ENCODE measurements around the gene SLC23A2.
"Not testable (repeated sequence)": the region's sequence is repeated elsewhere in the genome, so short reads cannot be mapped to it uniquely, and the experiment has no call there.

The SLC23A2 gene

DNA sequence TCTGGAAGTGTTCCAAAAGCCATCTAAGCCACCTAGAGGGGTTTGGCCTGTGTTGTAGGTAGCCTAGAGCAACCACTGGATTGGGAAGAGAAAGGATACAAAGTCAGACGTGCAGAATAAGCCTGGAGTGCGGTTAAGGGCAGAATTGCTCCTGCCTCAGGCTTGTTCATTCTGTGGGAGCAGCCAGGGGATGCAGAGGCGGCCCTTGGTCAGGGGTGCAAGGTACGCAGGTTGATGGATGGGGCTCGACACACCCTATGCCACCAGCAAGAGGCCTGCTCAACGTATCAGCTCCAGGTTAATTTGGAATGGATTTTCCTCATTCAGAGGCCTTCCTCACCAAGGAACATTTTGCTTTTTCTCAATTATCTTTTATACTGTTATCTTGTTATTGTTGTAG is 129.8 kb downstream of the SLC23A2 start:
- DNase-seq, result no peak

DNA sequence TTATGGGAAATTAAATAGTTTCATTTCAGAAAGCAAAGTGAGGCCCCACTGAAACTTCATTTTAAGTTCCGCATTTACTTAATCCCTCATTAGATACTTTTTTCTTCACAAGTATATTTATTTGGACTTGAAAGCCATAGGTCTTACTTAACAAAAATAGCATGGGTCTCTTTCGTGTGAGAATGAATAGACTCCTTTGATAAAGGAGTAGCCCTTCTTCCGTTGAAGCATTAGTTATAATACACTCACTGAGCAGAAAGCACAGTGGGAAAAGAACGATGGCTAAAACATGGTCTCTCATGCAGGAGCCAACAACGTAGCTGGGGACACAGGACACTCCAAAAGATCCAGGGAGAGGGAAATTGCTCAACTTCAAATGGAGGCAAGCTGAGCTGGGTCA is 130.4 kb downstream of the SLC23A2 start:
- DNase-seq, result no peak

DNA sequence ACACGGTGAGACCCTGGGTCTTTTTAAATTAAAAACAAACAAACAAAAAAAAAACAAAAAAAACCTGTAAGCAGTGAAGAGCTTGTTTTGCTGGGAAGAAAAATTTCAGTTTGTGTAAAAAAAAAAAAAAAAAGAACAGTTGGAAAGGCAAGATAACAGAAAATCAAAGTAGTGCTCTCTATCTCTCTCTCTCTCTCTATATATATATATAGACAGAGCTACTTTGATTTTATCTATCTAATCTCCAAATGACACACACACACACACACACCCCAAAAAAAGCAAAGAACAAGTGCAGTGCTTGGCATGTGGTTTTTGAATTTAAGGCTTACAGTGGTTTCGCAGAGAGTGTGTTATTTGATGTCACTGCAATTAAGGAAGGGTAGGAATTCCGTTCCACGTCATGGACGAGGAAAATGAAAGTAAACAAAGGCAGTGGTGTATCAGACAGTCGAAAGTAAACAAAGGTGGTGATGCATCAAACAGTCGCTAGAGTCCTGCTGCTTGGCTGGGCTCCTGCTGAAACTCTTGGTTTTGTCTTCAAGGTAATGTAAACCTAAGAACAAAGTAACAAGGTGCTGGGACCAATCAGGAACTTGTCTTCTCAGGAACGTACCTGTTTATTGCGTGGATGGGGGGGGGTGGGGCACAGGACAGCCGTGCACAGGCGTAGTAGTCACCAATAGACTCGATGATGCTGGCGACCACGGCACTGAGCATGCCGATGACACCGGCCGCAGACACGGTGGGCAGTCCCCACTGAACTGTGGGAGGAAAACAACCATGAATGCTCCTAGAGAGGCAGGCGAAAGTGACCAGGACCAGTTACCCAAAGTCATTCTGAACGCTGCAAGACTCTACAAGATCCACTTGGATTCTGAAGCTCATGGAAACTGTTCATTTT is 131.8 kb downstream of the SLC23A2 start:
- peak; percentile 26 for DNase-seq

DNA sequence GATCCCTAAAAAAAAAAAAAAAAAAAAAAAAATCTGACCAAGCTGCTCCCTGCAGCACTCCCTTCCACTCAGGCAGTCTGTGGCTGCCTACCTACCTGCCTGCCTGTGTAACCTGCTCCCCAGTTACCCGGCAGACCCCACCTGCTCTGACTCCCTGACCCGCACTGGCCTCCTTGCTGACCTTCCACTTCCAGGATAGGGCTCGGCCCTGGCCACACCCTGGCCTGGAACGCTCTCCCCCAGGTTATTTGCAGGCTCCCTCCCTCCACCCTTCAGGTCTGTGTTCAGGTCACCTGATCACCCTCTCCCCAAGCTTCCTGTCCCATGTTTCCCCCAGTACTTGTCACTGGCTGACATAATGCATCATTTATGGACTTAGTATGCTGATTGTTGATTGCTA is 134.3 kb downstream of the SLC23A2 start:
- DNase-seq, result no peak

DNA sequence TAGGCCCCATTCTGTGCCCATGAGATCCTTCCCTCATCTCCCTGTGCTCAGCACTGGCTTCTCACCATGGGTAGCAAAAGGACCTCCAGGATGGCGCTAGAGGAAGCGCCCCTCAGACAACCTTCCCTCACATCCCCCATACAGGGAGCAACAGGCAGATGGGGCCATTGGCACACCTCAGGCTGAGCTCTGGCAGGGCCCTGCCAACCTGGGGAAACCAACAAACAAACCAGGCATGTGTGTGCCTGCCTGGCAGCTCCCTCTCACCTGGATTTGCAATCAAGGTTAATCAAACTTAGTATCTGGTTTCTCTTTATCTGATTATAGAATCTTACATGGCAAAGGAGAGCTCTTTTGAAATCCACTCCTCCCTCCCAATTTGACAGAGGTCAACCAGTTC is 134.9 kb downstream of the SLC23A2 start:
- no peak for DNase-seq

DNA sequence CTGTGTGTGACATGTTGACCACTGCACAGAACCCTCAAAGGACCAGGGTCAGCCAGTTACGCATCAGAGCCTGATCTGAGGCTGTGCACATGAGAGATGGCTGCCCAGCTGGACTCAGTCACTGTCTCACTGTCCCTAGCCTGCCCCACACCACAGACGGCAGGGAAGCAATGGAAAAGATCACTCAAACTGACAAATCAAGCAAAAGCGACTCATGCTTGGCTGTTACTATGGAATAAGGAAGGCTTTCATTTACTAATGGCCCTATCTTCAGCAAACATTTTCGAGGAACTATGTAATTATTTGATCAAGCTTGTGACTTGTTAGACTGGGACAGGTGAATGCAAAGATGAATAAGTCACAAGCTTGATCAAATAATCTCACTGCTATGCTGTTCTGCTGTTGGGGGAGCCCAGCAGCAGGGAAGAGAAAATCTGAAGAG is 137.0 kb downstream of the SLC23A2 start:
- DNase-seq, result peak; percentile 19

DNA sequence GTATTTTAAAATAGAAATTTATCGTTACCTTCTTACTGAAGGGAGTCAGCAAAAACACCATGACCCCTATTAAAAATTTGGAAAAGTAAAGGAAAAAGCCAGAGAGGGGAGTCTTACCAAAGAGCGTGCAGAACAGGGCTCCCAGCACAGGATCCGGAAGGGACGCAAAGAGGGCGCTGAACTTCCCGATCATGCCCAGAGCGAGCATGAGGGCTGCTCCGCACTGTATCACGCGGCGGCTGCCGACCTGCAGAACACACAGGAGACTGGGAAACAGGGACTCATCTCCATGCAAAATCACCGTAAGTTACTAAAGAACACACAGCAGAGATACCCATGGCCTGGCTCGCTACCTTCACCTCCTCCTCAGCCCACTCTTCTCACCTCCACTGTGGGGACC is 138.6 kb downstream of the SLC23A2 start:
- DNase-seq, result no peak

DNA sequence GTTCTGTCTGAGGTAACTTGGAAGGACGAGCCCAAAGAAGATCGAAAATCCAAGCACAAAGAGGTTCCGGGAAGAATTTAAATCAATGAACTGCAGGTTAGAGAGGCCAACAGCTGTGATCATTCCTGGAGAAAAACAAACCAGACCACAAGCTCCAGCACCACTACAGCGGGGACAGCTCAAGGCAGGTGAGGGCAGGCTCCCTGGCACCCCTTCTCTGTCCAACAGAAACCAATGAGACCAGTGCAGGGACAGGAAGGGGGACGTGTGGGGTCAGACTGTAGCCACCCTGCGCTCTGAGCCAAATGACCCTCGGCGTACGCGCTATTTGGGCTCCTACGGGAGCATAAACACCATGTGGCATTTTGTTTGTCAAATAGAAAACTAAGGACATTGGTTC is 139.3 kb downstream of the SLC23A2 start:
- no peak for DNase-seq

DNA sequence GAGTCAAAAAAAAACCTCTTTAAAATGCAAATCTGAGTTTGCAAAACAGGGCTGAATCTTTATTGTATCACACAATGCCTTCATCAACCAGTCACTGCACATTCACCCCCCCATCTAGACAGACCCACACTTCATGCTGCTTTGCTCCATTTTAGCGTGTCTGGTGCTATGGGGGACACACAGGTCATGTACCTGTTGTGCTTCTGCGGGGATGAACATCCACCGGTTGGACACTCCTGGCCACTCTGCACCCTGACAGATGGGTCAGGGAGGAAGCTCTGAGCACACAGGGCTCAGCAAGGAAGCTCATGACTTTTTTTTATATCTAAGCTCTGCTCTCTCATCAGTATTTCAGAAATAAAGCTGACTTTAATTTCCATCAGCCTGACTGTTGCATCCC is 143.3 kb downstream of the SLC23A2 start:
- DNase-seq, result no peak

DNA sequence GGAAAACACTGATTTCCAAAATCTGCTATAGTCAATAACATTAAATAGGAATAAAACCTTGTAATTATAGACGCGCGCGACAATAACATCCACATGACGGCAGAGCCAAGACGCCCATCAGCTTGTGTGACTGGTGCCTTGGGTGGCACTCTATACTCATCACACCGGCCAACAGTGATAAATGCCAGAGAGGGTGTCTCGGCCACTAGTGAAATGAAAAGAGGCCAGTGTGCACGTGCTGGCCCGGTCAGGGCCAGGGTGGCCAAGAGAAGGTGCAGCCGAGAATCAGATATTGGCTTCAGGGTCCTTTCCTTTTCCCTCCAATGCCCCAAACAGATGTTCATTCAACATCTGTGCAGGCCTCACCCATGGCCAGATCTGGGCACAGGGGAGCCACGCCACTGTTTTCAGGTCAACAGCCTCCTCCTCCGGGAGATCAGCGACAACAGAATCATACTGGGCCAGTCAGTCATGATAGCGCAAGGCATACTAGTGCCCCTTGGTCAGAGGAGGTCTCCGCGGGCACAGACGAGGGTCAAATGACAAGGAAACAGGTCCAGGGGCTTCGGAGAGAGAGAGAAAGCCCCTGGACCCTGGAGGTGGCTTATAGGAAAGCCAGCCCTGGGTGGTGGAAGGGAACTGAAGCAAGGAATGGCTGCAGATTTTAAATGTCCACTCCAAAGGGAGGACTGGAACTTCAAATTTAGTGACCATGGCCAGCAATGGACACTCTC is 145.1 kb downstream of the SLC23A2 start:
- DNase-seq, result no peak

DNA sequence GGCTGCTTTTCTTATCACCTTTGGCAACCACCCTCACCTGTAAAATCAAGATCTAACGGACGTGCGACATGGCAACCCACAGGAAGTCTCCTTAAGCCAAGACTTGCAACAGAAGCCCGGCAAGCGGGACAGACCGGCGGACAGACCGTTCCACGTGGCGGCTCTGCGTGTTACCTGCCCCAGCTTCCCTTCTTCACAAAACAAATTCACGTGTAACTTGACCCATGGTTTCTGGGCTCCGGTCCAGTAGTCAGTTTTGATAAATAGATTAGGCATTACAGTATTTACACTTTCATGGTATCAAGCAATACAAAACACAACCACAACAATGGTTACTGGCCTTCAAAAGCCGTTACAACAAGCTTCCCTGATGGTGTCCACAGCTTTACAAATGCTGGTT is 145.8 kb downstream of the SLC23A2 start:
- DNase-seq, result no peak

DNA sequence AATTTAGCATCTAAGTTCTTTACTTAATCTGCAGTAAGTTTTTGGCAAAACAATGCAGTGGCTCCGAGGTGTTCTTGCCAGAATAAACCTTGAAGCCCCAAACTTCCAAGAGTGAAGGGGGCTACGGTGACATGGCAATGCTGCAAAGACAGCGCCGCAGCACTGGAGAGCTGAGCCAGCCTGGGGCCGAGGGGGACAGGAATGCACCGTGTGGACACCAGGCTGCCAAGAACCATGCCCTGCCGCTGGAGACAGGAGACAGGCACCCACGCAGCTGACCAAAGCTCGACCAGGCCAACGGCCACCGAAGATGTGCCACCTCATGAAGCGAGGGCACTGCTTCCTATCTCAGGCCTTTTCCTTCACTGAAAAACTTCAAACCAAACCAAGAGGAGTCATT is 146.2 kb downstream of the SLC23A2 start:
- no peak for DNase-seq

DNA sequence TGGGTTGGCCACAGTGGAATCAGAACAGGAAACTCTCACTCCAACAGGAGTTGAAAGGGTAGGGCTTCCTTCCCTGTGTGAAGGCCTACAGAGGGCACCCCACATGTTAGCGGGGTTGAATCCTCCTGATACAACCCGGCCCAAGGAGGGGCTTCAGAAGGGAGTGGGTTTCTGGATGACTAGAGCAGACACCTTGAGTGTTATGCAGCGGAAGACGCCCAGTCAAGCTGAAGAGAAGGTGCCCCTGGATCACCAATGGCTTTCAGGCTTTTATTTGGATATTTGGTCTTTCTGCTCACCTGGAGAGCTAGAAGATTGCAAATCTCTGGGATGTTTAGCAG is 146.8 kb downstream of the SLC23A2 start:
- DNase-seq, result no peak

DNA sequence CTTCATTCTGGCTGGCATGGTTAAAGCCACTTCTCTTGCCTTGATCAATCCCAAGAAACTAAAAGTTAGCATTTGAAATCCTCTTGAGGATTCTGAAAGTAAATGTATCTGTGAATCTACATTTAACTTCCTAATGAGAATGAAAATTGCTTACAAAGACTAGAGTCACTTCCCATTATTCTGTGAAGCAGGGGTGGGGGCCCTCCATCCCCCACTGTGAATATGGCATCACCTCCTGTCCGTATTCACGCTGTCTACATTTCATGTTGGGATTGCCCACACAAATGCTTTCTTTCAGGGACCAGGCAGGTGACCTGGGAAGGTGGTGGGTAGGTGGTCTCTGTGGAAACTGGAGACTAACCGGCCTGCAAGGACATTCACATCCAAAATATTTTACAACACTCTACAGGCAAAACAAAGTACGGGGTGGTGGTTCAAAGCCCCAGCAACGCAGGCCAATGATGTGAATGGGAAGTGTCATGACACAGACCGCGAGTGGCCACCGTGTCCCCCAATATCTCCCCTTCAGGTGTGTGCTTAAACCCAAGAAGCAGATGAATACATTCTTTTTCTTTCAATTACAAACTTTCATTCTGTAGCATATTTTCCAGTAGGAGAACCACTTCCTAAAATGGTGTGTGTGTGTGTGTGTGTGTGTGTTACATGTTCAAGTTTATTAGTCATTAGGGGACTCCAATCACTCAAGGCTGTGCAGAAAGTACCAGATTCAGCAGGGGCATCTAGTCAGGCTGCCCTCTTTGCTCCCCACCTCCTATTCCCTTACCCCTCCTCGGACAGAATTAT is 147.4 kb downstream of the SLC23A2 start:
- DNase-seq, result no peak

DNA sequence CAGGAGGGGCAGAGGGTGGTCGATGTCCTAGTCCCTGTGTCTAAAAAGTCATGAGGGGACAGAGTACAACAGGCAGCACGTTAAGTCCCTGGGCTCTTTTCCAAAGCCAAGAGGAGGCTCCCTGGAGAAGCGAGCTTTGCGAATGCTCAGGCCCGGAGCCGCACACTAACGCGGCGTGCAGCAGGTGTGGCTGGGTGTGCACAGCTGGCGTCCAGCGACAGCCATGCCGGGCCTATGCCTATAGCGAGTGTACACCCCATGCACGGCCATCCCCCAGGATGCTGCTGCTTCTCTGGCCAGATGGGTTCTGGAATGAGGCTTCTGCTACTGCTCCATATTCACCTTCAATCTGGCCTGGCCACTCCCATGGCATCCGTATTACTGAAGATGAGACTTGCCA is 148.3 kb downstream of the SLC23A2 start:
- DNase-seq, result no peak

DNA sequence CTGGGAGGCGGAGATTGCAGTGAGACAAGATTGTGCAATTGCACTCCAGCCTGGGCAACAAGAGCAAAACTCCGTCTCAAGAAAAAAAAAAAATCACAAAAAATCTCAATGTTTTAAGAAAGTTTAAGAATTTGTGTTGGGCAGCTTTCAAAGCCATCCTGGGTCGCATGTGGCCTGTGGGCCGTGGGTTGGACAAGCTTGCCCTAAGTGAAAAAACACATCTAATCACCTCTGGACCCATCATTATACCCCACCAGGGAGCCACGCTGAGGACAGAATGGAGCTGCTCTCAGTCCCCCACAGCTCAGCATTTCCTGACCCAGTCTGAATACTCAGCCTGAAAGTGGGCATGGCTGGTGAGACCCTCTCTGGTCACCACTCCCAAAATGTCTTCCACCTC is 150.3 kb downstream of the SLC23A2 start:
- DNase-seq, result no peak

DNA sequence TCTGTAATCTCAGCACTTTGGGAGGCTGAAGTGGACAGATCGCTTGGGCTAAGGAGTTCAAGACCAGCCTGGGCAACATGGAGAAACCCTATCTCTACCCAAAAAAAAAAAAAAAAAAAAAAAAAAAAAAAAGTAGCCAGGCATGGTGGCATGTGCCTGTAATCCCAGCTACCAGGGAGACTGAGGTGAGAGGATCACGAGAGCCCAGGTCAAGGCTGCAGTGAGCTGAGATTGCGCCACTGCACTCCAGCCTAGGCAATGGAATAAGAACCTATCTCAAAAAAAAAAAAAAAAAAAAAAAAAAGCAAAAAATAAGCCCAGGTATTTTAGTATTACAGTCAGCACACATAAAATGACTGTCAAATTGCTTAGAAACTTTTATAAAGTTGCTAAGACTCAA is 152.5 kb downstream of the SLC23A2 start:
- DNase-seq, result not testable (repeated sequence)

DNA sequence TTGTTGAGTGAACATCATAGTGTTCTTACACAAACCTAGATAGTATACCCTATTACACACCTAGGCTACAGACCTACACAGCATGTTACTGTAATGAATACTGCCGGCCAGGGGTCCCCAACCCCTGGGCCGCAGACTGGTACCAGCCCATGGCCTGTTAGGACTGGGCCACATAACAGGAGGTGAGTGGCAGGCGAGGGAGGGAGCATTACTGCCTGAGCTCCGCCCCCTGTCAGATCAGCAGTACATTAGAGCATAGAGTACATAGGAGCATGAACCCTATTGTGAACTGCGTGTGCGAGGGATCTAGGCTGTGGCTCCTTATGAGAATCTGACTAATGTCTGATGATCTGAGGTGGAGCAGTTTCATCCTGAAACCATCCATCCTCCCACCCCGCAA is 153.3 kb downstream of the SLC23A2 start:
- DNase-seq, result no peak

DNA sequence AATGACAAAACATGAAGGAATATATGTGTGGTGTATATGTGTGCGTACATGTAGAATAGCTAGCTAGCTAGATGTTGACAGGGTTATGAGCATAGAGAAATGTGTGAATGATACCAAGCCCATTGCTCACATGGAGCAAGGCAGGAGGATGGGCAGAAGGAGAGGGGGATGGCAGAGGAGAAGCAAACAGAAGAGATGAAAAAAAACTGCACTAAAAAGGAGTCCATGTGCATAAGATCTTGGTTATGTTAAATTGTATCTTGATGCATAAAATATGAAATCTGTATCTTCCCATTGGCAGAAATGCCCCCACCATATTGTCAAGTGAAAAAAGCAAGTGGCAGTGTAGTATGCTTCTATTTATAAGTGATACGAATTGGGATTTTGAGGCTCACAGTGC is 154.5 kb downstream of the SLC23A2 start:
- DNase-seq, result no peak

DNA sequence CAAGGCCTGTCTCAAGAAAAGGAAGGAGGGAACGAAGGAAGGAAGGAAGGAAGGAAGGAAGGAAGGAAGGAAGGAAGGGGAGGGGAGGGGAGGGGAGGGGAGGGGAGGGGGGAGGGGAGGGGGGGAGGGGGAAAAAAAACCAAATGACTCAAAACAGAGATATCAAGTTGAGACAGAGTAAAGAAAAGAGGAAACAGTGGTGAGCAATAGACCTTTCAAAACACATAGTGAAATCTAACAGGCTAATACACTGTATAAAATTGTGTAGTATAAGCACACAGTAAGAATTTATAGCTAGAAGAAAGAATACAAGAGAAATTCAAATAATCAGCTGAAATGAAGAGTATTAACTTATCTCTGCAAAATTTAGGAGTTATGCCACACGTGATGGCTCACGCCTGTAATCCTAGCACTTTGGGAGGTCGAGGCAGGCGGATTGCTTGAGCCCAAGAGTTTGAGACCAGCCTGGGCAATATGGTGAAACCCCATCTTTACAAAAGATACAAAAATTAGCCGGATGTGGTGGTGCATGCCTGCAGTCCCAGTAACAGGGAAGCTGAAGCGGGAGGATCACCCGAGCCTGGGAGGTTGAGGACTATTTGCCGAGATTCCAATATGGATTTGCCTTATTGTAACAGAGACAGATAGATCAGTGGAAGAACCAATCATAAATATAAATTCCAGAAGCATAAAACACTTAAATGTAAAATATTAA is 156.4 kb downstream of the SLC23A2 start:
- no peak for DNase-seq

DNA sequence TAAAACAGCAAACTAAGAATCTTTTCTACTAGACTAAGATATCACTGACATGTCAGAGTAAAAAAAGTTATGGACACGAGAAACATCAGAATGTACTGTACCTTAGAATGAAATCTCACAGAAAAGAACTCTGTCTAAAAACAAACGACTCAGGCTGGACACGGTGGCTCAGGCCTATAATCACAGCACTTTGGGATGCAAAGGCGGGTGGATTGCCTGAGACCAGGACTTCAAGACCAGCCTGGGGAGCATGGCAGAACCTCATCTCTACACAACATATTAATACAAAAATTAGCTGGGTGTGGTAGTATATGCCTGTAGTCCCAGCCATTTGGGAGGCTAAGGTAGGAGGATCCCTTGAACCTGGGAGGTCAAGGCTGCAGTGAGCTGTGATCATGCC is 157.0 kb downstream of the SLC23A2 start:
- DNase-seq, result no peak

DNA sequence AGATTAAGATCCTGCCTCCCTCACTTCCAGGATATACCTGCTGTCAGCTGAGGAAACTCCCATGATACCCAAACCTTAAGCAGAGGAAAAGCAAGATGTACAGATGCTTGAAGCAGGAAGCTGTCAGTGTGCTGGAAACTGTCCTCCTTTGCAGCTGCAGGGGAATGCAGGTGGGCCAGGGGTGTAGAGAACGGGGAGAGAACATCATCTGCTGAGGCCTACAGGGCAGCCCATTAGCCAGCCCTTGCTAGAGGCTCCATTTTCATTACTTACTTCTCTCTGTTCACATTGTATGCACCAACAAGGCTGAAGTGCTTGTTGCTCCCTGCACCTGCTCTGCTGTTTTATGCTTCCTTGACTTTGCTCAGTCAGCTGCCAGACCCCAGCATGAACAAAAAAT is 160.5 kb downstream of the SLC23A2 start:
- DNase-seq, result peak; percentile 25

DNA sequence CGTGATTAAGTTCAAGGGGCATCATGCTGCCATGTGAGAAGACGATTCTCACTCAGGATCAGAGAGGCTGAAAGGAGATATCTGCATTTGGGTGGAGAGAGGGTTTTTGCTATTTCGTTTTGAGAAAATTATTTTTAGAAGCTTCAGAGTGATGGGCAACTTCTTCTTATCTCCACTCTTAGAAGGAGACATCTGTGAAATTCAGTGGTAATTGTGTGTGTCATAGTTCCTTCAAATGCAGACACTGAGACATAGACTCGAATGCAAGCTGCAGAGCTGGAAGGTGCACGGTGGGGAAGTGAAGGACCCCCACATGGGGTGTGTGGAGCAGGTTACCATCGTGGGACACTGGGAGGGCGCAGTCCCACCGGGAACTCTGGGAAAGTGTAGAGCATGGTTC is 162.8 kb downstream of the SLC23A2 start:
- no peak for DNase-seq
